ENCODE data around the gene IL19. TPM values are rescaled to one million over a fixed set of nuclear protein-coding genes. Genes with fewer than 3 reads are reported as not detected.

IL19 gene
- total and polyA plus RNA-seq, 2 experiments from 2014 or later, result 0.37 TPM; not detected in 1

- Histone ChIP-seq H4K20me1 (ENCODE audit: insufficient read depth, poor library complexity, severe bottlenecking) (no peaks in the 10 kb centered on the region), H3K27me3 (no peaks in the 10 kb centered on the region), H3K27ac (no peak overlapping the region), H2AFZ (no peak overlapping the region), H3K4me2 (no peak overlapping the region), H3K9me2 (replicated peaks; ENCODE audit: insufficient read depth) (no peaks in the 10 kb centered on the region), H3K36me3 (replicated peaks; ENCODE audit: insufficient read depth, low read depth) (no peaks in the 10 kb centered on the region), H3K4me3 (no peak overlapping the region), H3K79me2 (no peaks in the 10 kb centered on the region), H3K9me3 (ENCODE audit: low read depth) (no peaks in the 10 kb centered on the region), H3K4me1 (ENCODE audit: insufficient read depth) (no peaks in the 10 kb centered on the region)
- no peak for DNase-seq (ENCODE audit: low spot score)
- 88% methylated on average over 3 of the region's 3 CpGs for WGBS (ENCODE audit: low lambda C conversion rate, missing lambda C conversion rate)
- no peak for TF ChIP-seq CTCF (IDR thresholded peaks at IDR 0.05; ENCODE audit: poor library complexity)
- TF ChIP-seq EZH2 (IDR thresholded peaks at IDR 0.05; ENCODE audit: borderline replicate concordance), result no peak
- no peak for TF ChIP-seq EZH2phosphoT487 (IDR thresholded peaks at IDR 0.05; ENCODE audit: low read depth, severe bottlenecking, unreplicated experiment)
These were observed 28.7 kb downstream of the IL19 start for GRCh38 chr1:206799311-206799710.

DNA sequence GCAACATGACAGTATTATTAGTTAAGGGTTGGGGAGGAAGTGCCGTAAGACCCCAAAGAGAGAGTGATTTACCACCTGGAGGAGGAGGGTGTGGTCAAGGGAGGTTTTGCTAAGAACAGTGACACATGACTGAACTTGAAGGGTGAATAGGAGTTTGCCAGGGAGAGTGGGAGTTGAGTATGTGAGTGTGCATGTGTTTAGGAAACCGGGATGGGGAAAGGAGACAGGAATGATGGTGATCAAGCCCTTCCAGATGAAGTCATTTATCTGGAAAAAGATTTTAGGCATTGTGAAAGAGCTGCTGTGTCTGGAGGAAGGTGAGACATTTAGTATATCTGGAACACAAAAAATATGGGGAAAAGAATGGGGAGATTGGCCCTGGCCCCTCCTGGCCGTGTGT is 29.8 kb downstream of the IL19 start:
- no peak for DNase-seq (ENCODE audit: low spot score)
- no peaks in the 10 kb centered on the region for H3K4me1 ChIP-seq (ENCODE audit: insufficient read depth)
- no peaks in the 10 kb centered on the region for H3K79me2 ChIP-seq
- H3K4me3 ChIP-seq, result no peak overlapping the region
- H3K36me3 ChIP-seq (replicated peaks; ENCODE audit: insufficient read depth, low read depth), result no peaks in the 10 kb centered on the region
- H4K20me1 ChIP-seq (ENCODE audit: insufficient read depth, poor library complexity, severe bottlenecking), result no peaks in the 10 kb centered on the region
- H2AFZ ChIP-seq, result no peak overlapping the region
- no peaks in the 10 kb centered on the region for H3K9me2 ChIP-seq (replicated peaks; ENCODE audit: insufficient read depth)
- TF ChIP-seq EZH2 (IDR thresholded peaks at IDR 0.05; ENCODE audit: borderline replicate concordance), result no peak
- no peak for TF ChIP-seq CTCF (IDR thresholded peaks at IDR 0.05; ENCODE audit: poor library complexity)
- TF ChIP-seq EZH2phosphoT487 (IDR thresholded peaks at IDR 0.05; ENCODE audit: low read depth, severe bottlenecking, unreplicated experiment), result no peak
- 86% methylated on average over 3 of the region's 3 CpGs for WGBS (ENCODE audit: low lambda C conversion rate, missing lambda C conversion rate)
- no peaks in the 10 kb centered on the region for H3K9me3 ChIP-seq (ENCODE audit: low read depth)
- no peaks in the 10 kb centered on the region for H3K27me3 ChIP-seq
- H3K27ac ChIP-seq, result no peak overlapping the region
- H3K4me2 ChIP-seq, result no peak overlapping the region

- H3K36me3 ChIP-seq (replicated peaks; ENCODE audit: insufficient read depth, low read depth), result no peaks in the 10 kb centered on the region
- DNase-seq (ENCODE audit: low spot score), result no peak
- no peaks in the 10 kb centered on the region for H3K9me3 ChIP-seq (ENCODE audit: low read depth)
- WGBS (ENCODE audit: low lambda C conversion rate, missing lambda C conversion rate), result 92% methylated on average over 3 of the region's 3 CpGs
- H3K4me1 ChIP-seq (ENCODE audit: insufficient read depth), result no peaks in the 10 kb centered on the region
- no peaks in the 10 kb centered on the region for H3K27me3 ChIP-seq
- H4K20me1 ChIP-seq (ENCODE audit: insufficient read depth, poor library complexity, severe bottlenecking), result no peaks in the 10 kb centered on the region
- H2AFZ ChIP-seq, result no peak overlapping the region
- no peak overlapping the region for H3K4me3 ChIP-seq
- TF ChIP-seq EZH2 (IDR thresholded peaks at IDR 0.05; ENCODE audit: borderline replicate concordance) (no peak), EZH2phosphoT487 (IDR thresholded peaks at IDR 0.05; ENCODE audit: low read depth, severe bottlenecking, unreplicated experiment) (no peak), CTCF (IDR thresholded peaks at IDR 0.05; ENCODE audit: poor library complexity) (no peak)
- H3K27ac ChIP-seq, result no peak overlapping the region
- no peaks in the 10 kb centered on the region for H3K79me2 ChIP-seq
- H3K9me2 ChIP-seq (replicated peaks; ENCODE audit: insufficient read depth), result no peaks in the 10 kb centered on the region
- no peak overlapping the region for H3K4me2 ChIP-seq
These were observed 30.3 kb downstream of the IL19 start for GRCh38 chr1:206800891-206801290.

GRCh38 chr1:206801467-206801866 is 30.9 kb downstream of the IL19 start:
- WGBS (ENCODE audit: low lambda C conversion rate, missing lambda C conversion rate), result 72% methylated on average over 1 of the region's 1 CpG
- Histone ChIP-seq H4K20me1 (ENCODE audit: insufficient read depth, poor library complexity, severe bottlenecking) (no peaks in the 10 kb centered on the region), H3K79me2 (no peaks in the 10 kb centered on the region), H3K4me3 (no peak overlapping the region), H3K4me1 (ENCODE audit: insufficient read depth) (no peaks in the 10 kb centered on the region), H3K36me3 (replicated peaks; ENCODE audit: insufficient read depth, low read depth) (no peaks in the 10 kb centered on the region), H3K9me3 (ENCODE audit: low read depth) (no peaks in the 10 kb centered on the region), H3K27me3 (no peaks in the 10 kb centered on the region), H3K27ac (no peak overlapping the region), H3K4me2 (no peak overlapping the region), H3K9me2 (replicated peaks; ENCODE audit: insufficient read depth) (no peaks in the 10 kb centered on the region), H2AFZ (no peak overlapping the region)
- TF ChIP-seq CTCF (IDR thresholded peaks at IDR 0.05; ENCODE audit: poor library complexity) (no peak), EZH2 (IDR thresholded peaks at IDR 0.05; ENCODE audit: borderline replicate concordance) (no peak), EZH2phosphoT487 (IDR thresholded peaks at IDR 0.05; ENCODE audit: low read depth, severe bottlenecking, unreplicated experiment) (no peak)
- DNase-seq (ENCODE audit: low spot score), result no peak

Measured in hepatocyte (in vitro differentiated cells).